Fibroblast of lung (primary cell): ENCODE measurements around the gene TNFSF12. TPM values are rescaled to one million over a fixed set of nuclear protein-coding genes. Genes with fewer than 3 reads are reported as not detected.
A peak's percentile ranks its signal among the peaks of the same experiment; 100 is the strongest.

Source experiments
- DNase-seq, 2 donors: peaks; one replicate each; pipeline versions ENCODE4 v3.0.0 to v3.0.0-alpha.2; 2010; ENCODE audit warnings: low read depth in 2 of 2
- H2AFZ ChIP-seq: 2 replicates; pipeline ENCODE4 v1.5.1; 2012; ENCODE audit warnings: low read length, control low read depth, inconsistent platforms
- H3K27ac ChIP-seq: 2 replicates; pipeline ENCODE4 v1.5.1; 2011; ENCODE audit warnings: low read length, control low read depth; ENCODE audit not compliant: insufficient read depth
- H3K27me3 ChIP-seq: 2 replicates; pipeline ENCODE4 v1.5.1; 2011; ENCODE audit warnings: mild to moderate bottlenecking, low read length; ENCODE audit not compliant: control insufficient read depth, insufficient read depth
- H3K36me3 ChIP-seq: 2 replicates; pipeline ENCODE4 v1.5.1; 2011; ENCODE audit warnings: low read length; ENCODE audit not compliant: control insufficient read depth, insufficient read depth
- H3K4me1 ChIP-seq: 2 replicates; pipeline ENCODE4 v1.5.1; 2011; ENCODE audit warnings: low read length; ENCODE audit not compliant: control insufficient read depth, insufficient read depth; ENCODE audit errors: extremely low read depth
- H3K4me2 ChIP-seq: 2 replicates; pipeline ENCODE4 v1.5.1; 2011; ENCODE audit warnings: low read length, control low read depth; ENCODE audit not compliant: insufficient read depth; ENCODE audit errors: extremely low read depth
- H3K4me3 ChIP-seq, 4 experiments: fragments of 200-600 bp in 1 of 4; sonication (generic) in 1 of 4; replicated peaks in 1 of 4; 2 replicates each; pipeline ENCODE4 v1.5.1; 2011 to 2016; ENCODE audit warnings: low read length in 4 of 4, low read depth in 3 of 4, mild to moderate bottlenecking in 3 of 4, control low read depth in 2 of 4, inconsistent platforms in 1 of 4, mixed read lengths in 1 of 4; ENCODE audit not compliant: insufficient read depth in 1 of 4; ENCODE audit errors: control extremely low read depth in 1 of 4
- H3K79me2 ChIP-seq: 2 replicates; pipeline ENCODE4 v1.5.1; 2012; ENCODE audit warnings: mild to moderate bottlenecking, low read length, inconsistent platforms; ENCODE audit not compliant: control insufficient read depth, insufficient read depth
- H3K9ac ChIP-seq: 2 replicates; pipeline ENCODE4 v1.5.1; 2011; ENCODE audit warnings: mild to moderate bottlenecking, low read length, control low read depth; ENCODE audit not compliant: insufficient read depth
- H3K9me3 ChIP-seq: 2 replicates; pipeline ENCODE4 v1.5.1; 2012; ENCODE audit warnings: low read depth, low read length; ENCODE audit not compliant: control insufficient read depth, insufficient read depth
- H4K20me1 ChIP-seq: 2 replicates; pipeline ENCODE4 v1.5.1; 2011; ENCODE audit warnings: low read length; ENCODE audit not compliant: control insufficient read depth, insufficient read depth; ENCODE audit errors: extremely low read depth
- CTCF ChIP-seq, 2 donors: IDR thresholded peaks in 1 of 2; conservative IDR thresholded peaks in 1 of 2; 1 replicate in 1 of 2; 2 replicates in 1 of 2; pipeline ENCODE4 v1.5.1; 2011 to 2012; ENCODE audit warnings: low read length in 2 of 2, control low read depth in 1 of 2, inconsistent platforms in 1 of 2, low read depth in 1 of 2, mild to moderate bottlenecking in 1 of 2
- EZH2 ChIP-seq: IDR thresholded peaks from 2 replicates; pipeline ENCODE4 v1.5.1; 2012; ENCODE audit warnings: low read length, control low read depth, mild to moderate bottlenecking; ENCODE audit errors: missing control alignments
- polyA plus RNA-seq, 2 donors: library from polyadenylated mRNA; depleted of rRNA in 1 of 2; stranded (reverse) in 1 of 2; unstranded in 1 of 2; fragments of >200 nt; gene quantifications; 2 replicates each; pipeline ENCODE4 v1.2.1, GENCODE V29; 2011 to 2012; ENCODE audit warnings: missing spikeins in 1 of 2
- total RNA-seq: library from RNA; depleted of rRNA; stranded (reverse); fragments of >200 nt; gene quantifications from 2 replicates; pipeline ENCODE4 v1.2.1, GENCODE V29; 2014

TNFSF12 gene
- total and polyA plus RNA-seq, 2 donors (not counting 1 experiment from before 2014, with no cell fraction given) = 9.6 to 34.4 TPM

GRCh38 chr17:7569571-7569970 lies 20.7 kb downstream of the TNFSF12 start:
- Histone ChIP-seq H2AFZ (no peak overlapping the region), H3K4me2 (no peak overlapping the region), H3K27ac (no peak overlapping the region), H3K4me3 (no peak overlapping the region), H3K4me1 (peaks cover 9% of the 10 kb centered on the region), H3K9ac (no peak overlapping the region), H3K27me3 (no peaks in the 10 kb centered on the region), H3K36me3 (peaks cover 26% of the 10 kb centered on the region), H4K20me1 (peaks cover 3% of the 10 kb centered on the region), H3K79me2 (peaks cover 35% of the 10 kb centered on the region), H3K9me3 (no peaks in the 10 kb centered on the region)
- no peak for TF ChIP-seq EZH2
- no peak for TF ChIP-seq CTCF (conservative IDR thresholded peaks at IDR 0.05 in 1 of 2, IDR thresholded peaks at IDR 0.05 in 1 of 2; ENCODE audit: low read depth in 1 of 2, low read length in 2 of 2)
- no peak for DNase-seq

- Histone ChIP-seq H3K9ac (no peak overlapping the region), H2AFZ (no peak overlapping the region), H3K27ac (no peak overlapping the region), H3K9me3 (no peaks in the 10 kb centered on the region), H3K79me2 (peaks cover 36% of the 10 kb centered on the region), H3K4me2 (no peak overlapping the region), H4K20me1 (peaks cover 11% of the 10 kb centered on the region), H3K4me1 (peaks cover 16% of the 10 kb centered on the region), H3K36me3 (peaks cover 25% of the 10 kb centered on the region), H3K27me3 (no peaks in the 10 kb centered on the region), H3K4me3 (no peak overlapping the region)
- DNase-seq = no peak
- TF ChIP-seq CTCF (conservative IDR thresholded peaks at IDR 0.05 in 1 of 2, IDR thresholded peaks at IDR 0.05 in 1 of 2; ENCODE audit: low read depth in 1 of 2, low read length in 2 of 2) = no peak
- no peak for TF ChIP-seq EZH2
Measured at GRCh38 chr17:7570351-7570750, 21.5 kb downstream of the TNFSF12 start.

GRCh38 chr17:7572338-7572587 lies 23.4 kb downstream of the TNFSF12 start:
- no peak for DNase-seq
- H3K27me3 ChIP-seq = no peaks in the 10 kb centered on the region
- peaks cover 14% of the 10 kb centered on the region for H4K20me1 ChIP-seq
- H2AFZ ChIP-seq = peak overlapping the region; percentile 16
- H3K4me1 ChIP-seq = peaks cover 20% of the 10 kb centered on the region
- peak overlapping the region; percentile 65 for H3K9ac ChIP-seq
- H3K9me3 ChIP-seq = no peaks in the 10 kb centered on the region
- H3K27ac ChIP-seq = peak overlapping the region; percentile 90
- H3K36me3 ChIP-seq = peaks cover 35% of the 10 kb centered on the region
- H3K4me2 ChIP-seq = peak overlapping the region; percentile 97
- no peak for TF ChIP-seq EZH2
- no peak for TF ChIP-seq CTCF (conservative IDR thresholded peaks at IDR 0.05 in 1 of 2, IDR thresholded peaks at IDR 0.05 in 1 of 2; ENCODE audit: low read depth in 1 of 2, low read length in 2 of 2)
- H3K79me2 ChIP-seq = peaks cover 49% of the 10 kb centered on the region
- H3K4me3 ChIP-seq = peak overlapping the region; percentile 59 to 83 (median 70)
